Heart left ventricle (tissue), 13 donors: Measurements from ENCODE around the gene ENOX2.

ENCODE experiments used
- POLR2A ChIP-seq, 2 donors: fragments of 450-650 bp; IDR thresholded peaks; one replicate each; pipeline ENCODE4 v1.6.1; 2017; ENCODE audit warnings: antibody characterized with exemption in 2 of 2, mild to moderate bottlenecking in 2 of 2, moderate library complexity in 2 of 2
- TF ChIP-seq, protein P1 (sequence below), 12 donors: fragments of 200-600 bp; sonication (generic) in 4 of 12; IDR thresholded peaks; one replicate each; pipeline versions ENCODE4 v1.5.0 to v1.8.0; 2018 to 2022; ENCODE audit warnings: antibody characterized with exemption in 12 of 12, mild to moderate bottlenecking in 5 of 12
- donor health status: ischemic (EF 13 %, LVEDD 7.1; RV severe dilation, severe dysfunction).
- donor health status: DM: no; HTN: yes; CAD: no.
- donor health status: DM: no; HTN: no; CAD: no.
- donor health status: ischemic (EF 25% LVEDD 6.9; RV normal size, moderate dysfunction).
- donor health status: ischemic (EF 25% LVEDD 5.7; RV mildly dilated, moderate dysfunction).
- donor health status: ischemic (EF 35%, LVEDD 5.7; RV mildly dilated, moderate dysfunction).
- donor health status: nonischemic (EF 11% LVEDD 7.7; RV severe dilation, severe dysfunction).
- donor health status: DM: yes; HTN: yes; CAD: no.
- donor health status: PGD.
- donor health status: ischemic (EF 29% LVEDD 5.4; RV normal size, mild dysfunction).
- donor health status: nonischemic (EF 23%, LVEDD 6.1; RV moderate dilation, normal function).

DNA sequence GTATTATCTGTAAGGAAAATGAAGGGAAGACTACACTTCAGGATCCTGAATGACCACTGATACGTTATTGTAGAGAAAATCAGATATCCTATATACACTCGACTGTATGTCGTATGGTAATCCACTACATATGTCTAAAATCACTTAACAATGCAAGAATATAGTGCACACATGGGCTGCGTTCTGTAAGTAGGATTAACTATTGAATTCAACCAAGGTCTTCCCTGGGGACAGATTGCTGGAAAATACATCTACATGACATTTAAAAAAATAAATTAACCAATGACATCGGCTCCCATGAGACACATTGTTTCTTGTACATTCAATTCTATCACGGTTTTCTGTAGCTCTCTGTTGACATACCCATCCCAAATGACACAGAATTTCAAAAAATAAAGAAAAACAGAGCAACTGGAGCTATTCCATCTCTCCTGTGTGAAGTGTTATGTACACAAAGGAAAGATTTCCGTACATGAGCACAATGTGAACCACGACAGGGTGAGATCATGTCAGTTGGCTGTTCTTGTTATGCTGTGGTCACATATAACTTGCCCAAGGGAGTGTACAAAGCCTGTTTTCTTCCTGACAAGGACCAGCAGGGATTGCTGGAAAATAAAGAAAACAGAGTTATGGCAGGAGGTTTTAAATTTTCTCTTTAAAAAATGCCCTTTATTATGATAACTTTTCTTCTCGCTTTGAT is 6.1 kb downstream of the ENOX2 start:
- TF ChIP-seq, protein P1, sequence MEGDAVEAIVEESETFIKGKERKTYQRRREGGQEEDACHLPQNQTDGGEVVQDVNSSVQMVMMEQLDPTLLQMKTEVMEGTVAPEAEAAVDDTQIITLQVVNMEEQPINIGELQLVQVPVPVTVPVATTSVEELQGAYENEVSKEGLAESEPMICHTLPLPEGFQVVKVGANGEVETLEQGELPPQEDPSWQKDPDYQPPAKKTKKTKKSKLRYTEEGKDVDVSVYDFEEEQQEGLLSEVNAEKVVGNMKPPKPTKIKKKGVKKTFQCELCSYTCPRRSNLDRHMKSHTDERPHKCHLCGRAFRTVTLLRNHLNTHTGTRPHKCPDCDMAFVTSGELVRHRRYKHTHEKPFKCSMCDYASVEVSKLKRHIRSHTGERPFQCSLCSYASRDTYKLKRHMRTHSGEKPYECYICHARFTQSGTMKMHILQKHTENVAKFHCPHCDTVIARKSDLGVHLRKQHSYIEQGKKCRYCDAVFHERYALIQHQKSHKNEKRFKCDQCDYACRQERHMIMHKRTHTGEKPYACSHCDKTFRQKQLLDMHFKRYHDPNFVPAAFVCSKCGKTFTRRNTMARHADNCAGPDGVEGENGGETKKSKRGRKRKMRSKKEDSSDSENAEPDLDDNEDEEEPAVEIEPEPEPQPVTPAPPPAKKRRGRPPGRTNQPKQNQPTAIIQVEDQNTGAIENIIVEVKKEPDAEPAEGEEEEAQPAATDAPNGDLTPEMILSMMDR (IDR thresholded peaks at IDR 0.05), result no peak
- no peak for TF ChIP-seq POLR2A (IDR thresholded peaks at IDR 0.05)
